Lower leg skin (tissue), 4 donors: ENCODE data around the gene TNPO3. TPM values are rescaled to one million over a fixed set of nuclear protein-coding genes. Genes with fewer than 3 reads are reported as not detected.

Source experiments
- DNase-seq, 2 donors: peaks; one replicate each; pipeline ENCODE4 v3.0.0-alpha.2; 2019; ENCODE audit warnings: low spot score in 2 of 2
- H3K4me3 ChIP-seq: fragments of 200-600 bp; sonication (generic); 2 replicates; pipeline ENCODE4 v1.5.1; 2017; ENCODE audit warnings: mild to moderate bottlenecking, low read depth; ENCODE audit not compliant: poor library complexity, severe bottlenecking
- CTCF ChIP-seq, 3 donors: fragments of 450-650 bp; IDR thresholded peaks; one replicate each; pipeline ENCODE4 v1.5.1; 2016; ENCODE audit warnings: antibody characterized with exemption in 3 of 3, mild to moderate bottlenecking in 3 of 3, moderate library complexity in 2 of 3
- POLR2A ChIP-seq, 2 donors: fragments of 450-650 bp; IDR thresholded peaks; one replicate each; pipeline ENCODE4 v1.6.1; 2016 to 2017; ENCODE audit warnings: antibody characterized with exemption in 2 of 2, mild to moderate bottlenecking in 1 of 2, moderate library complexity in 1 of 2
- WGBS, 2 donors: methylation state at CpG; one replicate each; pipeline ENCODE4 v1.1.5; 2018; 5-methylcytosine and 5-hydroxymethylcytosine counted together
- intact Hi-C: fragments of 100-400 bp; cut with DNase I; formaldehyde crosslinking; loops from one replicate; pipeline ENCODE4 v1.15.0; 2023; ENCODE audit warnings: low total_unique reads
- total RNA-seq, 4 donors: library from RNA; depleted of rRNA; stranded (reverse); fragments of >200 nt; gene quantifications; one replicate each; pipeline ENCODE4 v1.1.0, GENCODE V29; 2016

TNPO3 gene
- total RNA-seq, 4 donors from 2014 or later: 26.7 to 36.7 (median 31.0) TPM

GRCh38 chr7:128920913-128921582 lies 133.9 kb downstream of the TNPO3 start:
- H3K4me3 ChIP-seq: no peak overlapping the region
- intact Hi-C loops: no loop called here
- TF ChIP-seq CTCF (IDR thresholded peaks at IDR 0.05) (no peak), POLR2A (IDR thresholded peaks at IDR 0.05) (no peak)
- 62 to 64% methylated on average over 13 of the region's 13 CpGs for WGBS, 2 donors
- peak in 1 of 2 donors; percentile 75 for DNase-seq

GRCh38 chr7:128919881-128920799 lies 134.8 kb downstream of the TNPO3 start:
- 56 to 60% methylated on average over 14 of the region's 14 CpGs for WGBS, 2 donors
- peak in 1 of 2 donors; percentile 68 for DNase-seq
- TF ChIP-seq POLR2A (IDR thresholded peaks at IDR 0.05): no peak
- no peak for TF ChIP-seq CTCF (IDR thresholded peaks at IDR 0.05)
- no peak overlapping the region for H3K4me3 ChIP-seq
- intact Hi-C loops: loop anchor here (10.0 kb wide), 1 partner anchor 175 kb away; no protein-coding TSS in a partner anchor

GRCh38 chr7:128919241-128919640 lies 135.7 kb downstream of the TNPO3 start:
- intact Hi-C loops: loop anchor here (10.0 kb wide), 1 partner anchor 176 kb away; no protein-coding TSS in a partner anchor
- TF ChIP-seq CTCF (IDR thresholded peaks at IDR 0.05) (no peak), POLR2A (IDR thresholded peaks at IDR 0.05) (no peak)
- peak in 1 of 2 donors; percentile 53 for DNase-seq
- WGBS, 2 donors: 70 to 75% methylated on average over 6 of the region's 6 CpGs
- no peak overlapping the region for H3K4me3 ChIP-seq

GRCh38 chr7:128918016-128918665 lies 136.8 kb downstream of the TNPO3 start:
- no peak overlapping the region for H3K4me3 ChIP-seq
- DNase-seq: peak in 1 of 2 donors; percentile 76
- intact Hi-C loops: loop anchor here (10.0 kb wide), 1 partner anchor 177 kb away; no protein-coding TSS in a partner anchor
- TF ChIP-seq POLR2A (IDR thresholded peaks at IDR 0.05) (no peak), CTCF (IDR thresholded peaks at IDR 0.05) (no peak)
- WGBS, 2 donors: 75 to 79% methylated on average over 8 of the region's 8 CpGs

GRCh38 chr7:128917122-128917521 lies 137.8 kb downstream of the TNPO3 start:
- peak in 1 of 2 donors; percentile 79 for DNase-seq
- 93 to 100% methylated on average over 1 to 2 of the region's 2 CpGs for WGBS, 2 donors
- no peak overlapping the region for H3K4me3 ChIP-seq
- TF ChIP-seq CTCF (IDR thresholded peaks at IDR 0.05): no peak
- no peak for TF ChIP-seq POLR2A (IDR thresholded peaks at IDR 0.05)
- intact Hi-C loops: loop anchor here (10.0 kb wide), 1 partner anchor 178 kb away; no protein-coding TSS in a partner anchor
